ENCODE data around the gene MACROD2. TPM values are rescaled to one million over a fixed set of nuclear protein-coding genes. Genes with fewer than 3 reads are reported as not detected.

The MACROD2 gene
- total RNA-seq, 1 experiment from 2014 or later = 1.3 TPM

- in situ Hi-C loops (cut with HindIII; ENCODE audit: low pct_unique_long_range_greater_than_20kb, low sequenced_read_pairs) = no loop called here
- DNase-seq (ENCODE audit: low read depth, low spot score) = no peak
Measured at GRCh38 chr20:15875446-15875845, 1880.1 kb downstream of the MACROD2 start.

DNA sequence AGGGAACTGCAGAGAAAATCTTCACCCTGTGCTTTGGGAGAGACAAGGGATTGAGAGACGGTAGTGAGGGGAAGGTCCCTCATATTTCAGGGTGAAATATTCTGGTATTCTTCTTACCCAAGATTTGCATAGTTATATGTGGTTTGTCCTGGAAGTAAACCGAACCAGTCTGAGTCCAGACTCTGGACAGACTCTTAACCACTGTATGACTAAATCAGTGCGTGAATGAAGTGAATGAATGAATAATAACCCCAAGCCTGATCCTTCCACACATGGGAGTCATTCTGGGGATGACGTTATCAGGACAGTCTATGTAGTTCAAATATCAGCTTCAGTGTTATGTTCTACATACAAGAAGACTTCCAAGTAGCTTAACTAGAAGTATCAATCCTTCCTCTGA, 1887.2 kb downstream of the MACROD2 start:
- DNase-seq (ENCODE audit: low read depth, low spot score) = no peak
- in situ Hi-C loops (cut with HindIII; ENCODE audit: low pct_unique_long_range_greater_than_20kb, low sequenced_read_pairs) = no loop called here

DNA sequence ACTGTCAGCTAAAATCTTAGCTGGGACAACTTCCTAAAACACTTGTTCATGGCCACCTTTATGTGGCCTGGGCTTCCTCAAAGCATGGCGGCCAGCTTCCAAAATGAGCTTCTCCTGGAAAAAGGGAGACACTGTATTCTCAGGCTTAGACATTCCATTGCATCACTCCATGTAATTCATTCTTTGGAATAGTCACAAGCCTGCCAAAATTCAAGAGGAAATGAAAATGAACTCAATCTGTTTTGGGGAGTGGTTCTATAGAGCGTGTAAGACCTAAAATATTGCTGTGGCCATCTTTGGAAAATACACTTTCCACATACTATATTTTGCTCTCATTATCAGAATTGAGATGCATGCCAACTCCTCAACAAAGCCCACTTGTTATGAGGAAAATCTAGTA, 1890.9 kb downstream of the MACROD2 start:
- DNase-seq (ENCODE audit: low read depth, low spot score) = no peak
- in situ Hi-C loops (cut with HindIII; ENCODE audit: low pct_unique_long_range_greater_than_20kb, low sequenced_read_pairs) = no loop called here

- in situ Hi-C loops (cut with HindIII; ENCODE audit: low pct_unique_long_range_greater_than_20kb, low sequenced_read_pairs) = no loop called here
- no peak for DNase-seq (ENCODE audit: low read depth, low spot score)
Measured at GRCh38 chr20:15887387-15887786, 1892.1 kb downstream of the MACROD2 start.

- in situ Hi-C loops (cut with HindIII; ENCODE audit: low pct_unique_long_range_greater_than_20kb, low sequenced_read_pairs) = no loop called here
- no peak for DNase-seq (ENCODE audit: low read depth, low spot score)
Measured at GRCh38 chr20:15889061-15889460, 1893.7 kb downstream of the MACROD2 start.

GRCh38 chr20:15889514-15890256, 1894.4 kb downstream of the MACROD2 start:
- in situ Hi-C loops (cut with HindIII; ENCODE audit: low pct_unique_long_range_greater_than_20kb, low sequenced_read_pairs) = no loop called here
- no peak for DNase-seq (ENCODE audit: low read depth, low spot score)

DNA sequence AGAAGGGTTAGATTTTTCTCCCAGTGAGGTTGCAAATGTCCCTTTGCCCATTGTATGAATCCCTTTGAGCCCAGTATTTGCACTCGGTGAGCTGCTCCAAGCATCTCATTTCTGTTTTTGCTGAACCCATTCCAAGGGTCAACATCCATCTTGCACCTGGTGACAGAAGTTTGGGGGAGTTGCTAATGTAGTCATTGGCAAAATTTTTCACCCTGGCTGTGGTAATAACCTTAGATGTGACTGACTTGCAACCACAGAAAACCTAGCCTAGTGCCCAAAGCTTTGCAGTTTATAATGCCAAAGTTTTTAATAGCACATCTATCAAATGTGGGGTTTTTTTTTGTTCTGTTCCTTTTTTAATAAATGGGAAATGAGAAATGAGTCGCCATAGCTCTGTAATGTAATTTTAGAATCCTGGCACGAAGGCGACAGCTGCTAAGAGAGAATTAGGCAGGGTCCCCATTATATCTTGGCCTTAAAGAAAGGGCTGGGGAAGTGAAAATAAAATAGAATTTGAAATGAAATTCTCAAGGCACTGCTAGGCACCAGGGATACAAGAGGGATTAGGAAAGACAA, 1895.2 kb downstream of the MACROD2 start:
- in situ Hi-C loops (cut with HindIII; ENCODE audit: low pct_unique_long_range_greater_than_20kb, low sequenced_read_pairs) = no loop called here
- DNase-seq (ENCODE audit: low read depth, low spot score) = no peak

GRCh38 chr20:15895126-15895525, 1899.8 kb downstream of the MACROD2 start:
- no peak for DNase-seq (ENCODE audit: low read depth, low spot score)
- in situ Hi-C loops (cut with HindIII; ENCODE audit: low pct_unique_long_range_greater_than_20kb, low sequenced_read_pairs) = no loop called here

- in situ Hi-C loops (cut with HindIII; ENCODE audit: low pct_unique_long_range_greater_than_20kb, low sequenced_read_pairs) = no loop called here
- peak; percentile 37 for DNase-seq (ENCODE audit: low read depth, low spot score)
Measured at GRCh38 chr20:15895560-15896084, 1900.3 kb downstream of the MACROD2 start.

GRCh38 chr20:15899967-15900366, 1904.7 kb downstream of the MACROD2 start:
- in situ Hi-C loops (cut with HindIII; ENCODE audit: low pct_unique_long_range_greater_than_20kb, low sequenced_read_pairs) = no loop called here
- no peak for DNase-seq (ENCODE audit: low read depth, low spot score)

GRCh38 chr20:15900443-15900842, 1905.1 kb downstream of the MACROD2 start:
- in situ Hi-C loops (cut with HindIII; ENCODE audit: low pct_unique_long_range_greater_than_20kb, low sequenced_read_pairs) = no loop called here
- no peak for DNase-seq (ENCODE audit: low read depth, low spot score)

- in situ Hi-C loops (cut with HindIII; ENCODE audit: low pct_unique_long_range_greater_than_20kb, low sequenced_read_pairs) = no loop called here
- peak; percentile 55 for DNase-seq (ENCODE audit: low read depth, low spot score)
Measured at GRCh38 chr20:15902493-15902892, 1907.2 kb downstream of the MACROD2 start.

- DNase-seq (ENCODE audit: low read depth, low spot score) = no peak
- in situ Hi-C loops (cut with HindIII; ENCODE audit: low pct_unique_long_range_greater_than_20kb, low sequenced_read_pairs) = no loop called here
Measured at GRCh38 chr20:15905661-15906060, 1910.3 kb downstream of the MACROD2 start.

- DNase-seq (ENCODE audit: low read depth, low spot score) = no peak
- in situ Hi-C loops (cut with HindIII; ENCODE audit: low pct_unique_long_range_greater_than_20kb, low sequenced_read_pairs) = no loop called here
Measured at GRCh38 chr20:15909995-15910394, 1914.7 kb downstream of the MACROD2 start.

DNA sequence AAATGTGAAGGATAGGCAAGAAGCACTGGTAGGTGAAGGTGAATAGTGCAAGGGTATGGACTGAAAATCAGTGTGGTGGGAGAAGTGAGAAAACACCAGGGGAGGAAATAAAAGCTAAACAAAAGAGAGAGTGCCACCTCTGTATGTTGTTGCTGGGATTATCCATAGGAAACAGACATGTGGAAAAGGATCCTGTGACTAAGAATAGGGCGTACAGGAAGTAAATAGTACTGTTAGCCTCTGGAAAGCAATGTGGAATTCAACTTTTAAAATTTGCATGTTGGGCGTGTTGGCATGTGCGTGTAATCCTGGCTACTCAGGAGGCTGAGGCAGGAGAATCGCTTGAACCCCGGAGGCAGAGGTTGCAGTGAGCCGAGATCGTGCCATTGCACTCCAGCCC, 1916.3 kb downstream of the MACROD2 start:
- in situ Hi-C loops (cut with HindIII; ENCODE audit: low pct_unique_long_range_greater_than_20kb, low sequenced_read_pairs) = no loop called here
- DNase-seq (ENCODE audit: low read depth, low spot score) = no peak

GRCh38 chr20:15913391-15914025, 1918.2 kb downstream of the MACROD2 start:
- no peak for DNase-seq (ENCODE audit: low read depth, low spot score)

DNA sequence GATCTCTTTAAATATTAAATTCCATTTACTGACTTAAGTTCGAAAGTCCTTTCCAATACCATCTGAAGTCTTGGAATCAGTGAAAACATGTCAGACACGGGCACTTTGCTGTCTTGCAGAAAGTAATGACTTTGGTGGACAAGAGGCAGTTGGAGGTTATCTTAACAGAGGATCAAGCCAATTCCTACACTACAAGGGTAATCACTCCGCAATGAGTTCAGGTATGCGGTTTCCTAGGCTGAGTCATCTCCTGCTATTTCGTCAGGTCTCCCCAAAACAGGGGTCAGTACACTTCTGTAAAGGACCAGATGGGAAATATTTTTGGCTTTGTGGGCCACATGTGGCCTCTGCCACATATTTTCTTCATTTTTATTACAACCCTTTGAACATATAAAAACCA, 1921.3 kb downstream of the MACROD2 start:
- DNase-seq (ENCODE audit: low read depth, low spot score) = no peak
- in situ Hi-C loops (cut with HindIII; ENCODE audit: low pct_unique_long_range_greater_than_20kb, low sequenced_read_pairs) = no loop called here

More at GRCh38 chr20:15913391-15914025, 1918.2 kb downstream of the MACROD2 start:
- in situ Hi-C loops (cut with HindIII; ENCODE audit: low pct_unique_long_range_greater_than_20kb, low sequenced_read_pairs) = no loop called here

GRCh38 chr20:15917283-15917682, 1922.0 kb downstream of the MACROD2 start:
- DNase-seq (ENCODE audit: low read depth, low spot score) = peak; percentile 94
- in situ Hi-C loops (cut with HindIII; ENCODE audit: low pct_unique_long_range_greater_than_20kb, low sequenced_read_pairs) = no loop called here

DNA sequence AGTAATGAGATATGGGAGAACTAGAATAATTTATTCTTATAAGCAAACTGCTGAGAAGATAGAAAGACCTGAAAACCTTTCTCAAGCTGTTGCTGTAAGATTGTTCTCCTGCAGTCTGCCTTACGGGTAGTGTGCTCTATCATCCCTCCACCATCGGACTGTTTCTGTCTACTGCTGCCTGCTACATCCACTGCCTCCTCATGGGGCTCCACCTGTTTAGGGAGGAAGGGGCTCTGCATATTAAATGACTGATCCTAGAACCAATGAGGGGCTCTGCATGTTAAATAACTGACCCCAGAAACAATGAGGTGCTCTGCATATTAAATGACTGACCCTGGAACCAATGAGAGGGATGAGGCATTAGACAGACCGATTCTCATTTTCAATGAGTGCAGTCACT, 1923.3 kb downstream of the MACROD2 start:
- in situ Hi-C loops (cut with HindIII; ENCODE audit: low pct_unique_long_range_greater_than_20kb, low sequenced_read_pairs) = no loop called here
- DNase-seq (ENCODE audit: low read depth, low spot score) = no peak
